A204.1 (cell line): ENCODE results near the gene PLLP.
"Not testable (repeated sequence)": the region's sequence is repeated elsewhere in the genome, so short reads cannot be mapped to it uniquely, and the experiment has no call there.

ENCODE experiments used
- FAIRE-seq: peaks from 2 replicates; lab custom pipeline; 2012; peaks lifted over from hg19 to GRCh38; lab: Jason Lieb, UNC

PLLP gene

GRCh38 chr16:57273359-57273758, 11.1 kb downstream of the PLLP start:
- FAIRE-seq: no peak

GRCh38 chr16:57271867-57272495, 12.5 kb downstream of the PLLP start:
- no peak for FAIRE-seq

GRCh38 chr16:57271063-57271345, 13.5 kb downstream of the PLLP start:
- no peak for FAIRE-seq

GRCh38 chr16:57270221-57271062, 14.0 kb downstream of the PLLP start:
- FAIRE-seq: no peak

- FAIRE-seq: no peak
Observed at GRCh38 chr16:57268804-57269800, 15.4 kb downstream of the PLLP start.

GRCh38 chr16:57267343-57267742, 17.1 kb downstream of the PLLP start:
- FAIRE-seq: not testable (repeated sequence)

GRCh38 chr16:57266531-57267260, 17.8 kb downstream of the PLLP start:
- FAIRE-seq: no peak

- FAIRE-seq: no peak
Observed at GRCh38 chr16:57265850-57266530, 18.5 kb downstream of the PLLP start.

- FAIRE-seq: no peak
Observed at GRCh38 chr16:57264950-57265371, 19.5 kb downstream of the PLLP start.

GRCh38 chr16:57264381-57264780, 20.1 kb downstream of the PLLP start:
- no peak for FAIRE-seq

- no peak for FAIRE-seq
Observed at GRCh38 chr16:57263541-57264351, 20.7 kb downstream of the PLLP start.

- no peak for FAIRE-seq
Observed at GRCh38 chr16:57262841-57263540, 21.5 kb downstream of the PLLP start.

GRCh38 chr16:57261806-57262205, 22.7 kb downstream of the PLLP start:
- no peak for FAIRE-seq

- FAIRE-seq: no peak
Observed at GRCh38 chr16:57260294-57260929, 24.1 kb downstream of the PLLP start.

- no peak for FAIRE-seq
Observed at GRCh38 chr16:57258910-57259475, 25.5 kb downstream of the PLLP start.

GRCh38 chr16:57258226-57258909, 26.1 kb downstream of the PLLP start:
- FAIRE-seq: no peak

GRCh38 chr16:57257455-57258070, 26.9 kb downstream of the PLLP start:
- no peak for FAIRE-seq
